Measurements from ENCODE around the gene DNM1.
"Not testable (repeated sequence)": the region's sequence is repeated elsewhere in the genome, so short reads cannot be mapped to it uniquely, and the experiment has no call there.

The DNM1 gene

GRCh38 chr9:128276008-128276573 lies 72.9 kb downstream of the DNM1 start, which contains the start of gene SWI5:
TSS of gene SWI5 (plus strand) at chr9:128276276.
- peak; percentile 98 for DNase-seq (ENCODE audit: low spot score)

- peak; percentile 12 for DNase-seq (ENCODE audit: low spot score)
These were observed 73.5 kb downstream of the DNM1 start for GRCh38 chr9:128276574-128277270.

DNA sequence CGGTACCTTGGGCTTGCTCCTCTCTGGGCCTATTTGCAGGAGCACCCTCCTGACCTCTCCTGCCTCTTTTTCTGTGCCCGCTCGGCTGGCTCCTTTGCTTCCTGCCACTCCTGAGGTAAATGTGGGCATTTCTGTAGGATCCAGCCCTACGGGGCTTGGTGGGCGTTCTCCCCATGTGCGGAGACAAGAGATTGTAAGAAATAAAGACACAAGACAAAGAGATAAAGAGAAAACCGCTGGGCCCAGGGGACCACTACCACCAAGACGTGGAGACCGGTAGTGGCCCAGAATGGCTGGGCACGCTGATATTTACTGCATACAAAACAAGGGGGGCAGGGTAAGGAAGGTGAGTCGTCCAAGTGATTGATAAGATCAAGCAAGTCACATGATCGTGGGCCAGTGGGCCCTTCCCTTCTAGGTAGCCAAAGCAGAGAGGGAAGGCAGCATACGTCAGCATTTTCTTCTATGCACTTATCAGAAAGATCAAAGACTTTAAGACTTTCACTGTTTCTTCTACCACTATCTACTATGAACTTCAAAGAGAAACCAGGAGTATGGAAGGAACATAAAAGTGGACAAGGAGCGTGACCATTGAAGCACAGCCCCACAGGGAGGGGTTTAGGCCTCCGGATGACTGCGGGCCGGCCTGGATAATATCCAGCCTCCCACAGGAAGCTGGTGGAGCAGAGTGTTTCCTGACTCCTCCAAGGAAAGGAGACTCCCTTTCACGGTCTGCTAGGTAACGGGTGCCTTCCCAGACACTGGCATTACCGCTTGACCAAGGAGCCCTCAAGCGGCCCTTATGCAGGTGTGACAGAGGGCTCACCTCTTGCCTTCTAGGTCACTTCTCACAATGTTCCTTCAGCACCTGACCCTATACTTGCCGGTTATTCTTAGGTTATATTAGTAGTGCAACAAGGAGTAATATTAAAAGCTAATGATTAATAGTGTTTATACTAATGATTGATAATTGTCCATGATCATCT lies 76.2 kb downstream of the DNM1 start:
- not testable (repeated sequence) for DNase-seq (ENCODE audit: low spot score)

GRCh38 chr9:128280084-128280622 lies 77.0 kb downstream of the DNM1 start:
- DNase-seq (ENCODE audit: low spot score), result no peak

GRCh38 chr9:128282500-128282899 lies 79.3 kb downstream of the DNM1 start:
- no peak for DNase-seq (ENCODE audit: low spot score)

GRCh38 chr9:128285033-128285784 lies 82.0 kb downstream of the DNM1 start:
- DNase-seq (ENCODE audit: low spot score), result no peak

- peak; percentile 86 for DNase-seq (ENCODE audit: low spot score)
These were observed 83.3 kb downstream of the DNM1 start for GRCh38 chr9:128286440-128286839.

DNA sequence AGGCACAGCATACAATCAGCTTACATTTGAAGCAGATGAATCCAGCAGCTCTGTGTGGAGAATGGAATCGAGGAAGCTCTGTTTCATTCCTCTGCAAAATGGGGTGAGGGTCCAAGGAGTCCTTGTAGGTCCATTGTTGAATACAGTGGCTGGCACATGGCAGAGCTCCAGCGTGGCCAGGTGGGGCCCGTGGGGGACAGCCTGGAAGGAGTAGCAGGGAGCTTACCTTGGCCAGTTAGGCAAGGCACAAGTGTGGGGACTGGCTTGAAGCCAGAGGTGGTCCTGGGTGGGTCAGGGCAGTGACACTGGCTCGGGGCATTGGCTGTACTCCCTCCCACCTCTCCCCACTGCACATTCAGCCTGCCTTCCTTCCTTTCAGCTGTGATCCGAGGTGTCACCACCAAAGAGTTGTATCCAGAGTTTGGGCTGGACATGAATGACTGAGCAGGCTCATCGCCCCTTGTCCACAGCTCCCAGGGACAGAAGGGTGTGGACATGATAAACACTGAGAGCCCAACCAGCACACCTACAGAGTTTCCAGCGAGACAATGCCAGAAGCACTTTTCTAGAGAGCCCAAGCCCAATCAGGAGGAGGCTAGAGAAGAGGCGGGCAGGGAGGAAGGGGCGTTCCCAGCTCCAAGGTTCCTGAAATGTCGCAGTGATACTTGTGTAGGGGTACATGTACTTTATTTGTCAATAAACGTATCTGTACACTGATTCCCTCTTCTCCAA lies 85.3 kb downstream of the DNM1 start:
- DNase-seq (ENCODE audit: low spot score), result no peak

DNA sequence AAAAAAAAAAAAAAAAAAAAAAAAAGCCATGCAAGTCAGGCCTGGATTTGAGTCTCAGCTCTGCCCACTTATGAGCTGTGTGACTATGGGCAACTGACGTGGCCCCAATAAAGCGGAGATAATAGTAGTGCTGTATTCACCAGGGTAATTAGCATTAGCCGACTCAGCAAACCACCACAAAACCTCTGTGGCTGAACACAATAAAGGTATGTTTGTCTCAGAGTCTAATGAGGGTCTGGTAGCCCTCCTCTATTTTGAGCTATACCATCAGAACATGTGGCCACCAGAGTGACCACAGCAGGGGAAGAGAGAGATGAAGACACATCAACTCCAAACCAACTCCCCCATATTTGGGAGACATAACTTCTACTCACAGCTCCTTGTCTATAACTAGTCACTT lies 88.8 kb downstream of the DNM1 start:
- DNase-seq (ENCODE audit: low spot score), result no peak

DNA sequence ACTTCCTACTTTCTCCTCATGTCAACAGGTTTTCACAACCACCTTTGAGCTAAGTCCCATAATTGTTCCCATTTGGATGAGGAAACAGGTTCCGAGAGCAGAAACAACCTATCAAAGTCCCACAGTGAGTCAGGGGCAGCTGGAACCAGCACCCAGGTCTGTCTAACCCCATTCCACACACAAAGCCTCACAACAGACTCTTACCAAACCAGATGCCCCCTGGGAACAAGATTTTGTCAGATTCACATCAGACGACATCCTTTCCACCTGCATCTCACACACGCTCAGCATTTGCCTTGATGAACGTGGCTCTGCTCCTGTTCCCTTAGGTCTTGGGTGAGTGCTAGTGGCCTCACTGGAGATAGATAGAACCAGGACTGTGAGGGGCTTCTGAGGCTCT lies 89.9 kb downstream of the DNM1 start:
- no peak for DNase-seq (ENCODE audit: low spot score)

DNA sequence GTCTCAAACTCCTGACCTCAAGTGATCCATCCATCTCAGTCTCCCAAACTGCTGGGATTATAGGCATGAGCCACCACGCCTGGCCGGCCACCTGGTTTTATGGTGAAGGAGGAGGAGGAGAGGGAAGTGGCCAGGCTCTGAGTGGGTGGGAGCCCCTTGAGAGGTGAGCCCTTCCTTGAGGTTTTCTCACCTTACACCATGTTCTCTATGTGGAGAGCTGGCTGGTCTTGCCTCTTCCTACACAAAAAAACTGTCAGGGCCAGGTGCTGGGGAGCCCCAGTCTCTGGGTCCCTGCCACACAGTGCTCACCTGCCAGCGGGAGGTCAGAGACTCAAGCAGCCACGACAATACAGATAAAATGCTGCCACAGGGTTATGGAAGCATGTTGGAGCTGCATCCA lies 91.0 kb downstream of the DNM1 start:
- no peak for DNase-seq (ENCODE audit: low spot score)

DNA sequence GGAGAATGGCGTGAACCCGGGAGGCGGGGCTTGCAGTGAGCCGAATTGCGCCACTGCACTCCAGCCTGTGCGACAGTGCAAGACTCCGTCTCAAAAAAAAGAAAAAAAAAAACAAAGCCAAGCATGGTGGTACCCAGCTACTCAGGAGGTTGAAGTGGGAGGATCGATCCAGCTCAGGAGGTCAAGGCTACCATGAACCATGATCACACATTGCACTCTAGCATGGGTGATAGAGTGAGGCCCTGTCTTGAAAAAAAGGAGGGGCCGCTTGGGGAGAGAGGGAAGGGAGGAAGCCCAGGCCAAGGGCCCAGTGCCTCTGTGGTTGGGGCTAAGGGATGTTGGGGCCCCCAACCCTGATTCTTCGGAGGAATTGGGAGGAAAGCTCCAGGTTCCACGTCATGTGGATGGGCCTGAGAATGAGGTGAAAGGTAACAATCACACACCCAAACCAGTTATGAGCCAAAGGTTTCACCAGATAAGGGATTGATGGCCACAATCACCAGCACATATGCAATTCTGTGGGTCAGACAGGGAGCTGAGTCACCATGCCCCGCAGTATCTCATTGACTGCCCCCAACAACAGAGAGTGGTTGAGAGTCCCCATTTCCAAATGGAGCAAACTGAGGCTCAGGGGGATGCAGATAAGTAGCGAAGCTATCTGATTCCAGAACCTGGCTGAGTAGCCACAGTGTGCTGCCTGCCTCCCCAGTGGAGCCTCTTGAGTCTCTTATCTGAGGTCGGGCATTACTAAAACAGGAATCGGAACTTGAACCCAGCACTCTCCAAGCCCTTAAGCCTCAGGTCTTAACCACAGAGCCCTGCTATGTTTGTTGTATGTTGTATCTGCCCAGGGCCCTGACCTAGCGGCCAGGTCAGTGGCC lies 93.4 kb downstream of the DNM1 start:
- DNase-seq (ENCODE audit: low spot score), result no peak

GRCh38 chr9:128297221-128297773 lies 94.1 kb downstream of the DNM1 start:
- DNase-seq (ENCODE audit: low spot score), result no peak

- DNase-seq (ENCODE audit: low spot score), result no peak
These were observed 95.6 kb downstream of the DNM1 start for GRCh38 chr9:128298535-128299482.

- DNase-seq (ENCODE audit: low spot score), result no peak
These were observed 101.2 kb downstream of the DNM1 start for GRCh38 chr9:128304136-128304970.
